DMS79 treated with DMSO at 0.1 percent for 48 hours (cell line): ENCODE data around the gene KRT14.
"Not testable (repeated sequence)": the region's sequence is repeated elsewhere in the genome, so short reads cannot be mapped to it uniquely, and the experiment has no call there.

Experiments used
- DNase-seq: peaks from one replicate; lab custom pipeline; 2025; lab: John Stamatoyannopoulos, UW

KRT14 gene

DNA sequence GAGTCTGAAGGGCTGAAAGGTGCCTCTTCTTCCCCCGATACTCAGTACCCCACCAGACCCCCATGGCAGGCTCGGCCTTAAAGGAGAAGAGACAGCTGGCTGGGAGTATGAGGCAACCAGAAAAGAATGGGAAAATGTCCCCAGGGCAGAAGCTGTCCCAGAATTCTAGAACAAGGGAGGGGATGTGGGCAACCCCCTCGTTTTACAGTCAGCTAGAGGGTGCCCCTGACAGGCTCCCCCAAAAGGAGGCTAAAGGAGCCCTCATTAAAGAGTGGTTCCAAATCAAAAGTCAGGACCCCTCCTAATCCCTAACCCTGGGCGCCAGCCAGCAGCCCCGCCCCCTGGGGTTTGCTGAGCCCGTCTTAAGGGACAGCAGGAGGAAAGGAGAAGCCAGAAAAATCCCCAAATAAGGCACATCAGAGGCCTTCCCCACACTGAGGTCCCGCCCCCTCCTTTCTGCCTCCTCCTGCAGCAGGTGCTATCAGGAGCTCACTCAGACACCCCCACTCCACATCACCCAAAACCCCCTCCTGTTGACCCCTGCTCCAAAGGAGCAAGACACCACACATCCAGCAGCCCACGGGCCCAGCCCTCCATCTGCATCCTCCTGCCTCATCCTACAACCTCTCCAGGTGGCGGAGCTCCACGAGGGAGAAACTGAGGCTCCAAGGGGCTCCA lies 36.6 kb upstream of the KRT14 start:
- not testable (repeated sequence) for DNase-seq

DNA sequence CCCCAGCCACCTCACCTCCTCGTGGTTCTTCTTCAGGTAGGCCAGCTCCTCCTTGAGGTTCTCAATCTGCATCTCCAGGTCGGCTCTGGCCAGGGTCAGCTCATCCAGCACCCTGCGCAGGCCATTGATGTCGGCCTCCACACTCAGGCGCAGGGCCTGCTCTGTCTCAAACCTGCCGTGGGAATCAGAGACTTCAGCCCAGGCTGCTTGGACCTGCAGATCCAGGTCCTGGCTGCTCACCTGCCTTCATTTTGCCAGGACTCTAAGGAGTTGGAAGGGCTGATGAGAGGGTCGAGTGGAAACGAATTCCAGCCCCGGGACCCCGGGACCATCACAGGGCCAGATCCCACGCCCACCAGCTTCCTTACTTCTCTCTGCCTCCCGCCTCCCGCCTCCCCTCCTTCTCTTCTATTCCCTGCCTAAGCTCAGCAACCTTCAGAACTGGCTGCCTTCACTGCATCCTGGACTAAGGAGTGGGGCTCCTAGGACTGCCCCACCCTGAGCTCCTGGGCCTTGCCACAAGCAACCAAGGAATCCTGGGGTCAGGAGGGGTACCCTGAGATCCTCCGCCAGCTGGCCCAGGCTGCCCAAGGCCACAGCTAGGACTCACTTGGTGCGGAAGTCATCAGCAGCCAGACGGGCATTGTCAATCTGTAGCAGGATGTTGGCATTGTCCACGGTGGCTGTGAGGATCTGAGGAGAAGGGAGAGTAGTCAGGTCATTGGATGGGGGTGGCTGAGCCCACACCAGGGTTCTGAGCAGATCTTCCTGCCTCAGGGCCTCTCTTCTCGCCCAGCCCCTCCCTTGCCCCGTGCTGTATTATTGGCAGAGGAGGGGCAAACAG lies 35.9 kb upstream of the KRT14 start:
- not testable (repeated sequence) for DNase-seq

DNA sequence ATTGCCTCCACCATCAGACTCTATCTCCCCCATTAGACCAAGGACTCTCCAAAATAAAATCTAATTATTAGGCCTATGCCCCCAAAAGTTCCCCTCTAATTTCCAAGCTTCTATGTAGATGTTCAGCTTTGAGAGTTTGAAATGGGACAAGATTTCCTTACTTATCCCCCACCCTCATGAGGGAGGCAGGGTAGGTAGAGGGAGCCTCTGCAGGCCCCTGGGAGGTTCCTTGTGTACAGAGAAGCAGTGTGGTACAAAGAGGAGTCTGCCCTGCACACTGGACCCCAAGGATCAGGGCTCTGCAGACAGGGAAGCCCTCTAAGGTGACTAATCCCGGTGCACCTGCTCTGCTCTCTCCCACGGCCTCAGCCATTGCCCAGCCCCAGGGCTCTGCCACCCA lies 35.2 kb upstream of the KRT14 start:
- no peak for DNase-seq

DNA sequence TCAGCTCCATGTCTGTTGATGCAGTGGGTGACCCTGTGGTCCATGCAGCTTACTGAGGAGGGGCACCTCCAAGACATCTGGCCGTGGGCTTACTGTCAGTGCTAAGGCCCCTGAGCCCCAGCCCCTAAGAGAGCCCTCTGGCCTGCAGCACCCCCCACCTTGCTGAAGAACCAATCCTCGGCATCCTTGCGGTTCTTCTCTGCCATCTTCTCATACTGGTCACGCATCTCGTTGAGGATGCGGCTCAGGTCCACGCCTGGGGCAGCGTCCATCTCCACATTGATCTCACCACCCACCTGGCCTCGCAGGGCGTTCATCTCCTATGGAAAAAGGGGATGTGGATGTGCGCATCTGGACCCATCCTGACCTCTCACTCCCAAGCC lies 34.7 kb upstream of the KRT14 start:
- not testable (repeated sequence) for DNase-seq

DNA sequence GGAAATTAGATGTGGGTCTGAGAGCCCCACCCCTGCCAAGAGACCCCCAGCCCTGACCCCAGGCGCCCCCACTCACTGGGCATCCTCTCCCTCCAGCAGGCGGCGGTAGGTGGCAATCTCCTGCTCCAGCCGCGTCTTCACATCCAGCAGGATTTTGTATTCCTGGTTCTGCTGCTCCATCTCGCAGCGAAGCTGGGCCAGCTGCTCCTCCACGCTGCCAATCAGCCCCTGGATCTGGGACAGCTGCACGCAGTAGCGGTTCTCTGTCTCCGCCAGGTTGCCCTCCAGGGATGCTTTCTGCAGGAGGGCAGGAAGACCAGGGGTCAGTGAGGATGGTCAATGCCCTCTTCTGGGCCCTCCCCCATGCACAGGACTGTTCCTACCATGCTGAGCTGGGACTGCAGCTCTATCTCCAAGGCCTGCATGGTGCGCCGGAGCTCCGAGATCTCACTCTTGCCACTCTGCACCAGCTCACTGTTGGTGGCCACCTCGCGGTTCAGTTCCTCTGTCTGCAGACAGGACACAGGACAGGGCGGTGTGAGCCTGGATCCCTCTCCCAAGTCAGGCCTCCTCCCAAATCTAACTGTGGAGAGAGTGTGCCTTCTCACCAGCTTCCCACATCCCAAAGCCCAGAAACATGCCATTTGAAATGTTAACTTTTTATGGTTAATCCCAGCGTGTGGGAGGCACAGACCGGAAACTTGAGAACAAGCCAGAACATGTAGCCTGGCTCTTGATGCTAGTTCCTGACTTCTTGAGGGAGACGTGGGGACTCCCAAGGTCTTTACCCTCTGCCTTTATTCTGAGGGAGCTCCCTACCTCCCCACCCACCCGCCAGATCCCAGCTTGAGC lies 34.1 kb upstream of the KRT14 start:
- DNase-seq = no peak

DNA sequence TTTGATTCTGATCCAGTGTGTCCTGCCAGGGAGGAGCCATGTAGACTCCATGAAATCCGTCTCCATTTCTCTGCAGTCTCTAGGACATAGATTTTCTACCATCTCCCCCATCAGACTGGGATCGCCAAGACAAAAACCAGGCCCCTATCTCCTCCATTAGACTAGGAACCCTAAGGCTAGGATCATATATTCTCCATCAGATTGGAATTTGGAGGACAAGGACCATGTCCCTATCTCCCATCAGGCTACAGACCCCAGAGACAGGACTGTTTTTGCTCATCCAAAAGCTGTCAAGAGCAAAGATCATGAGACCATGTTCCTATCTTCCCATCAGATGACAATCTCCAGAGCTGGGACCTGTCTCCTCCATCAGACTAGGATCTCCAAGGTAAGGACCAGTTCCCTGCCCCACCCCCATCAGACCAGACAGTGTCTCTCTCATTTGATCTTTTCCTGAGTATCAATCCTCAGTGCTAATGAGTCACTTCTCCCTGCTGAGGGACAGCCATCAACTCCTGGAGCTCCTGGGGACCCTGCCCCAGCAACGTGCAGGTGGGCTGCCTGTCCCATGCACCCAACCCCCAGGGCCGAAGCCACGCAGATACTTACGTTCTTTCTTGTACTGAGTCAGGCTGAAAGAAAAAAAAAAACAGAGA lies 33.4 kb upstream of the KRT14 start:
- not testable (repeated sequence) for DNase-seq

DNA sequence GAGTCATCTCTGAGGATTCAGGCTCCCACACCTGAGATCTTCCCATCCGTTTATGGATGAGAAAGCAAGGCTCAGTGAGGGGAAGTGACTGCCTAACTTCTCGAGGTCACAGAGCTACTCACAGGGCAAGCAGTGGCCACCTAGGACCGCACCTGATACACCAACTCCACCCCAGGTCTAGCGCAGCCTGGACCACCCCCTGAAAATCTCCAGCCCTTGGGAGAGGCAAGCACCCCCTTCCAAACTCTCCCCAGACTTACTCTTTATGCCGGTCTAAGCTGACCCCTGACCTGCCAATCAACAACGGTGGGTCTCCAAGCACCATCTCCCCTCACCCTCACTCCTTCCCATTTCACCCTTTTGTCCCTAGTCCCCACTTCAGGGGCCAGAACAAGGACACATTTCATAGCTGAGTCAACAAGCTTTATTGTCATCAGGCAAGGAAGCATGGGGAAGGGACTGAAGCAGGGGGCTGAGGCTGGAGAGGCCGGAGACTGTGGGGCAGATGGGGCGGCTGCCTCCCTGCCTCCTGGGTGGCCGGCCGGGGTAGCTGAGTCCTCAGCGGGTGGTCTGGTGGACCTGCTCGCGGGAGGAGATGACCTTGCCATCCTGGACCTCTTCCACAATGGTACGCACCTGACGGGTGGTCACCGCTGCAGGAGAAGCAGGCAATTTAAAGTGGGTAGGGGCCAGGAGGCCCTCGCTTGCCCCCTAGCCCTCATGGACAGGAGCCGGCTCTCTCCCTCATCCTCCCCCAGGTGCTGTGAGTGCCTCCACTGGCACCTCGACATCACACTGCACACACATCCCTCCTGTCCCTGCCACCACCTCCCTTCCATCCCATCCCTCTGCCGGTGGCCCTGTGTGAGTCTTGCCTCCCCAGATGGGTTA lies 32.6 kb upstream of the KRT14 start:
- no peak for DNase-seq

DNA sequence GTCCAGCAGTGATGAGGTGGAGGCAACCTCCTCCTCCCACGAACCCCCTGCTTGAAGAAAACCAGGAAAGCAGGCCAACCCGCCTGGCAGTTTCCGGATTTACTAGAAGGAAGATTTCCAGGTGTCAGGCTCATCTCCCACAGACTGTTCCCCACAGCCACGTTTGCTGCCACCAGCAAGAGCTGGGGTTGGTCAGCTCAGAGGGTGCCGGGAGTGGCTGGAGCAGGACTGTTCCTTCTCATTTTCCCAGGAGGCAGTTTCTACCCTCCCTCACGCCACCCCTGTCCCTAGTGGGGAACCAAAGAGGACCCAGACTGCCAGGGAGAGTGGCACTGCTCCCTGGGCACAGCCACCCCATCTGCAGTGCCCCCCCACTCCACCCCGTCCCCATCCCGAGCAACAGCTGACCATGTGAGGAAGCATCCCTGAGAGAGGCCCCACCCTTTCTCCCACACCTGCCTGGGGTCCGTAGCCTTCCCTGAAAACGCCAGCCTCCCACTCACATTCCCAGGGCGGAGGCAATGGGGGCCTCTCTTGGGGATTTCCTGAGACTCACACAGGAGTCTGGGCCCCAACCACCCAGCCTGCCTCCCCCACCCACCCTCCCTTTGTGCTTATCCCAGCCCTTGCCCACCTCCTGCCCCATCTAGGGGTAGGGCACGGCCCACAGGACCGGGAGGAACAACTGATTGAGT lies 31.8 kb upstream of the KRT14 start:
- no peak for DNase-seq

DNA sequence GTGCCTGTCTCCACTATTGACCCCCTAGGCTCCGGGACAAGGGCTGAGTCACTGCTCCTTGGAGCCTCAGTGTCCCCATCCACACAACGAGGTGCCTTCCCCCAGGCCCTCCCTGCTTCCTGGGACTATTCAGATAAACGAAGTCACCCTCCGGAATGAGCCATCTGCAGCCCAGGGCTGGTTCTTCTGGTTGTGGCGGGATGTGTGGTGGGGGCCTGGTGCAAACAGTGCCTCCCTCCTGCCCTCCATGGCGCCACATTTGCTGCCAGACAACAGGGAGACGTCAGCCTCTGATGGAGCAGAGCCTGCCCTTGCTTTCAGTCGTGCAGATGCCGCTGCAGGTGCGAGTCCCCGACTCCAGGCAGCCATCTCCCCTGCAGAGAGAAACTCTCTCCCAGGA lies 31.0 kb upstream of the KRT14 start:
- no peak for DNase-seq

DNA sequence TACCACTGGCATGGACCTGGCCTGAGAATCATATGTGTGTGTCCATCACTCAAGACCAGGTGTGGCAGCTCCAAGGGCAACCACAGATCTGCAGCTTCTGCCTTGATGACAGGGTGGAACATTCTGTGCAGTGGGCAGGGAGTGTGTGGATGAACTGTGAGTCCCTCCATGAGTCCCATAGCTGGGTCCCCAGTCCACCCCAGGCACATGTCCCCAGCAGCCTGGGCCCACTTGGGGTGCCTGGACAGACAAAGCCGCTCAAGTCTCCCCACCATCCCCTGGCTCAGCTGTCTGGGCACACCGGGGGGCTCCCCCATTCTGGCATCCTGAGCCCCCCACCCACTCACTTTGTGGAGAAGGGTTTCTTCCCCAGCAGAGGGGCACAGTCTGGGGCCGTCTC lies 30.4 kb upstream of the KRT14 start:
- no peak for DNase-seq

DNA sequence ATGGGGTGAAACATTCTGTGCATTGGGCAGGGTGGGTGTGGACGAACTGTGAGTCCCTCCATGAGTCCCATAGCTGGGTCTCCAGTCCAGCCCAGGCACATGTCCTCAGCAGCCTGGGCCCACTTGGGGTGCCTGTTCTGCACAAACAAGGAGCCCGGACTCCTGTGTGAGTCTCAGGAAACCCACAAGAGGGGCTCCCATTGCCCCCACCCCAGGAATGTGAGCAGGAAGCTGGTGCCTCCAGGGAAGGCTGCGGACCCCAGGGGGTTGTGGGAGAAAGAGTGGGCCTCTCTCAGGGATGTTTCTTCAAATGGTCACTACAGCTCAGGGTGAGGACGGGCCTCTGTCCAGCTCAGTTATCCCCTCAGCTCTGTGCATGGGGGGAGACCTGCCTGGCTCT lies 29.8 kb upstream of the KRT14 start:
- DNase-seq = not testable (repeated sequence)

DNA sequence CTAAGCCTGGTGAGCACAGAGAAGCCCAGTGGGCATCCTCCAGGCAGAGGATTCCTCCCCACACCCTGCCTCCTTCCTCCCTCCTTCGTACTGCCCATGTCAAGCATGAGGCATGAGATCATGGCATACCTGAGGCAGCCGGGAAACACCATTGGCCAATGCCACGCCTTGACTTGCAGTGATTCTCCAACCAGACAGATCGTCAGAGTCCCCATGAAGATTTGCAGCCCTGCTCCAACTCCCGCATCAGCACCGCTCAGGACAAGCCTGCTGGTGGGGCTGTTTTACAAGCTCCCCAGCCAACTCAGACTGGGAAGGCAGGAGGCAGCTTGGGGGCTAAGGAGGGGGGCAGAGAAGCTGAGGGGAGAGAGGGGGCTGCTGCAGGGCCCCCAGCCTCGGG lies 28.8 kb upstream of the KRT14 start:
- no peak for DNase-seq

DNA sequence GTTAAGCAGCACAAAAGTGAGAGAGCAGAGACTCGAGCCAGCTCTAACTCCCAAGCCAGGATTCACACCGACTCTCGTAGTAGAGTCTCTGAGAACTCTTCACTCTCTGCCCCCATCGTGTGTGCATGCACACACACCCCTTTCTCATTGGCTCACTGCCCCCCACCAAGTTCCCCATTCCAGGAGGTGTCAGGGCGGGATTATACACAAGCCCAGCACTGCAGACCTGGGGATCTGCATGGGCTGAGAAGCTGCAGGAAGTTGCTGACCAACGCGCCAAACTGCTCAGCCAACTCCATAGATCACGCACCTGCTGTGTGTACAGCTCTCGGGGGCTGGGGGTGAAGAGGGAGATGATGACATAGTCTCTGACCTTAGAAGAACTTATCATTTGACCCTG lies 28.1 kb upstream of the KRT14 start:
- DNase-seq = not testable (repeated sequence)

DNA sequence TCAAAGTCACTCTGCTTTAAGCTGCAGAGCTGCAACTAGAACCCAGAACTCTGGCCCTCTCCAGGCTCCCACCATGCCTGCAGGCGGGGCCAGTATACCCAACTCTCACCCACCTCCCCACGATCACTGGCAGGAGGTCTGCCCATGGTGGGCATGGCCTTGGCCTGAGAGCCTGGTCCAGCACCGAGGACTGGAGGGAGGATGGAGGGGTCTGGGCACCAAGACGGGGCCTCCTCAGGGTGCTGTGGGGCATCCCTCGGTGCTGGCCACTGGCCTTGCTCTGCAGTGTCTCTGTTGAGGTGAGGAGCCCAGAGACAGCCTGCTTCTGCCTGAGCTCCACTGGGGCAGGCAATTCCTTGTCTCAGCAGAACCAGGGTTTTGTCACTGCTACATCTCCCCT lies 27.4 kb upstream of the KRT14 start:
- no peak for DNase-seq

DNA sequence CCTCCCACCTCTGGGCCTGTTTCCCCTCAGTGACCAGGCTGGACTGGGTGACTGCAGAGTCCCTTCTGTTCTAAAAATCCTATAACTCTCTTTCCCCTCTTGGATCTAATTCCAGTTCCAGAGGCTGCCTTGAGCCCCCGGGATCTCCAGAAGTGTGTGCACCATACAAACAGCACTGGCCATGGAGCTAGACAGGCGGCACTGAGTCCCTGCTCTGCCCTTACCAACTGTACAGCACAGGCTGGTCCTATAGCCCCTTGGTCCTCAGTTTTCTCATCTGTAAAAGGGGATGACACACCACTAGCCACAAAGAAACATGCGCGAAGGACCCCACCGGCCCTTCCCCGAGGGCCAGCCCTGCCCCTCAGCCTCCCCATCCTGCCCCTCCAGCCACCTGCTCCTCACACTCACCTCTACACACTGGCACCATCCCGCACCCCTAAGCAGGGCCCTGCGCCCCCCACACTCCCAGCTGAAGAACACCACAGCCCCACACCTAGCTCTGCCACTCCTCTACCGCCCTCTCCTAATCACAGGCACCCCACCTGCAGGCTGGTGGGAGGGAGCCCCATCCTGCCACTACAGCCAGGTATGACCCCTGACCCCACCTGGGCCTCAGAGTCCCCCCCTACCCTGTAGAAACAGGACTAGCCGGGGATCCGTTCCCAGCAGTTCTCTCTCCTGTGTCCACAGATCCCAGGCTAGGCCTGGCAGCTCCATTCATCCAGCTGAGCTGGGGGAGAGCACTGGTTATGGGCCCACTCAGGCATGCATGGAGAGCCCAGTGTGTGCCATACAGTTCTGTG lies 26.8 kb upstream of the KRT14 start:
- DNase-seq = no peak

DNA sequence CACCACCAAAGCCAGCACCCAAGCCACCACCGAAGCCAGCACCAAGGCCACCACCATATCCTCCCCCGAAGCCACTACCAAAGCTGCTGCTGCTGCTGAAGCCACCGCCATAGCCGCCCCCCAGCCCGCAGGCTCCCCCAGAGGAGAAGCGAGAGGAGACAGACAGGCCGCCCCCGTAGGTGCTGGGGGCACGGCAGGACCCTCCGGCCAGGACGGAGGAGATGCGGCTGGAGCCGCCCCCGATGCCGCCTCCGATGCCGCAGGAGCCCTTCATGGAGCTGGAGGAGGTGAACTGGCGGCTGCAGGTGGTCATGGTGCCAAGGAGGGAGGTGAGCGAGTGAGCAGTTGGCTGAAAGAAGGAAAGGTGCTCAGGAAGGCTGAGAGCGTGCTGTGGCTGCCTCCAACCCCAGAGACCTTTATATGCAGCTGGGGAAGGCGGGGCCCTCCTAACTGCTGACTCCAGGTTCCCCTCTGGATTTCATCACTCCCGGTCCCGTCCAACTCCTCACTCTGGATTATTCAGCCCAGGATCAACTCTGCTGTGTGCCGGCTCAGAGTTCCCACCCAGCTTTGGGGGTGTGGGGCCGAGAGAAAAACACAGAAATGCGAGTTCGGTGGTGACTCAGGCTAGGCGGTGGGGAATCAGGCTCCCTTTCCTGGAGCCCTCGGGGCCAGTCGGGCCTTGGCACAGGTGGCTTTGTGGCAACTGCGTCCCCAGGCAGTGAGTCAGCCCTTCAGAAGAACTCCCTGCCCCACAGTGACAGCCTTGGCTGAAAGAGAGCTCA lies 25.9 kb upstream of the KRT14 start, which contains the start of gene KRT16:
KRT16 (minus strand) TSS at position 392 of the 785 bp plus-strand sequence; CDS start at position 313, 79 bp downstream.
- not testable (repeated sequence) for DNase-seq

DNA sequence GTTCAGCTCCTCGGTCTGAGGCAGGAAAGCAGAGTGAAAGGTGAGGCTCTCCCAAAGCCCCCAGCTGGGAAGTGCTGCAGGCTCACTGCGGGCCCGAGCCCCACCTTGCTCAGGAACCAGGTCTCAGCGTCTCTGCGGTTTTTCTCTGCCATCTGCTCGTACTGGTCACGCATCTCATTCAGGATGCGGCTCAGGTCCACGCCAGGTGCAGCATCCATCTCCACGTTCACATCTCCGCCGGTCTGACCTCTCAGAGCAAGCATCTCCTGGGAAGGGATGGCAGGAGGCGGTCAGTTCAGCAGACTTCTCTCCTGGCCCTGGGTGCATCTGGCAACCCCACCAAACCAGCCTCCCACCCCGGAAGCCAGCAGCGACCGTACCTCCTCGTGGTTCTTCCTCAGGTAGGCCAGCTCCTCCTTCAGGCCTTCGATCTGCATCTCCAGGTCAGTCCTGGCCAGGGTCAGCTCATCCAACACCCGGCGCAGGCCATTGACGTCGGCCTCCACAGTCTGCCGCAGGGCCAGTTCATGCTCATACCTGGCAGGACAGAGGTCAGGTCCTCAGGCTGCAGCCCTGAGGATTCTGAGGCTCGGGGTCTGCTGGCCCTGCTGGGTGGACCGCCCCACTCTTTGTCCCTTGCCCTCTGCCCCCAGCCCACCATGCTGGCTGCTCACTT lies 24.4 kb upstream of the KRT14 start:
- DNase-seq = no peak

DNA sequence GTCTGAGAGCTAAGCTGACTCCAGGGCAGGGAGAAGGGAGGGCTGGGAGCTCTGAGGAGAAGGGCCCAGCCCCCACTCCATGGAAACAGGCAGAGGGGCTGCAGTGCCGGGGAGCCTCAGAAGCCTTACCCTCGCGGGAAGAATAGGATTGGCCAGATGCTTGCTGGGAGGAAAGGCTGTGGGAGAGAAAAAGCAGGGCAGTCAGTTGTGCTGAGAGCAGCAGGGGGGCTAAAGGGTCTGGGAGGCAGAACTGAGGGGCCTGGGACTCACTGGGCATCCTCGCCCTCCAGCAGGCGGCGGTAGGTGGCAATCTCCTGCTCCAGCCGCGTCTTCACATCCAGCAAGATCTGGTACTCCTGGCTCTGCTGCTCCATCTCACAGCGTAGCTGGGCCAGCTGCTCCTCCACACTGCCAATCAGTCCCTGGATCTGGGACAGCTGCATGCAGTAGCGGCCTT lies 23.4 kb upstream of the KRT14 start:
- DNase-seq = not testable (repeated sequence)
